GM12891 (cell line): ENCODE results near the gene ATF1.
"Not testable (repeated sequence)": the region's sequence is repeated elsewhere in the genome, so short reads cannot be mapped to it uniquely, and the experiment has no call there.

Source experiments
- PAX5 ChIP-seq: IDR thresholded peaks from 2 replicates; pipeline ENCODE4 v1.6.1; 2011; ENCODE audit warnings: low read length, moderate library complexity, mild to moderate bottlenecking; ENCODE audit not compliant: insufficient read depth, severe bottlenecking
- POLR2A ChIP-seq: IDR thresholded peaks from 2 replicates; pipeline ENCODE4 v1.6.1; 2011; ENCODE audit warnings: low read depth, low read length, control low read depth
- POLR2AphosphoS5 ChIP-seq: IDR thresholded peaks from 2 replicates; pipeline ENCODE4 v1.6.1; 2011; ENCODE audit warnings: low read depth, low read length, control low read depth
- POU2F2 ChIP-seq: IDR thresholded peaks from 2 replicates; pipeline ENCODE4 v1.6.1; 2011; ENCODE audit warnings: low read depth, mild to moderate bottlenecking, control low read depth, low read length, moderate library complexity
- SPI1 ChIP-seq: IDR thresholded peaks from 2 replicates; pipeline ENCODE4 v1.6.1; 2011; ENCODE audit warnings: low read depth, low read length, control low read depth
- TAF1 ChIP-seq: IDR thresholded peaks from 2 replicates; pipeline ENCODE4 v1.6.1; 2011; ENCODE audit warnings: low read depth, low read length, control low read depth

DNA sequence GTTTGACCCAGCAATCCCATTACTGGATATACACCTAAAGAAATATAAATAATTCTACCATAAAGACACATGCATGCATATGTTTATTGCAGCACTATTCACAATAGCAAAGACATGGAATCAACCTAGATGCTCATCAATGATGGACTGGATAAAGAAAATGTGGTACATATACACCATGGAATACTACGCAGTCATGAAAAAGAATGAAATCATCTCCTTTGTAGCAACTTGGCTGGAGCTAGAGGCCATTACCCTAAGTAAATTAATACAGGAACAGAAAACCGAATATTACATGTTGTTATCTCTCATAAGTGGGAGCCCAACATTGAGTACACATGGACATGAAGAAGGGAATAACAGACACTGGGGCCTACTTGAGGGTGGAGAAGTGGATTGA lies 91.8 kb downstream of the ATF1 start:
- TF ChIP-seq POLR2A, POLR2AphosphoS5, TAF1, PAX5, SPI1, POU2F2: not testable (repeated sequence)
